Hepatocyte (in vitro differentiated cells): ENCODE results near the gene NINJ1.
"Not testable (repeated sequence)": the region's sequence is repeated elsewhere in the genome, so short reads cannot be mapped to it uniquely, and the experiment has no call there.

Experiments
- CTCF ChIP-seq: fragments of 200-600 bp; sonication (generic); IDR thresholded peaks from 2 replicates; pipeline ENCODE4 v1.5.1; 2016; ENCODE audit warnings: antibody characterized with exemption, mild to moderate bottlenecking; ENCODE audit not compliant: poor library complexity
- EZH2 ChIP-seq: fragments of 200-600 bp; sonication (generic); IDR thresholded peaks from 2 replicates; pipeline ENCODE4 v1.6.1; 2016; ENCODE audit warnings: antibody characterized with exemption, mild to moderate bottlenecking, borderline replicate concordance
- EZH2phosphoT487 ChIP-seq: fragments of 200-600 bp; sonication (generic); IDR thresholded peaks from one replicate; pipeline ENCODE4 v1.6.1; 2018; ENCODE audit warnings: antibody characterized with exemption, mild to moderate bottlenecking, low read depth, moderate library complexity; ENCODE audit not compliant: unreplicated experiment, severe bottlenecking

- not testable (repeated sequence) for TF ChIP-seq CTCF, EZH2phosphoT487, EZH2
Measured at GRCh38 chr9:93146696-93147095, 12.6 kb upstream of the NINJ1 start.
